HL-60/S4 (cell line): ENCODE results near the gene DLGAP4.

Experiments
- in situ Hi-C: fragments of 300-500 bp; cut with MboI; formaldehyde crosslinking; loops from 2 replicates; pipeline ENCODE4 v1.14.3; 2022; ENCODE audit warnings: low sequenced_read_pairs

Gene DLGAP4

DNA sequence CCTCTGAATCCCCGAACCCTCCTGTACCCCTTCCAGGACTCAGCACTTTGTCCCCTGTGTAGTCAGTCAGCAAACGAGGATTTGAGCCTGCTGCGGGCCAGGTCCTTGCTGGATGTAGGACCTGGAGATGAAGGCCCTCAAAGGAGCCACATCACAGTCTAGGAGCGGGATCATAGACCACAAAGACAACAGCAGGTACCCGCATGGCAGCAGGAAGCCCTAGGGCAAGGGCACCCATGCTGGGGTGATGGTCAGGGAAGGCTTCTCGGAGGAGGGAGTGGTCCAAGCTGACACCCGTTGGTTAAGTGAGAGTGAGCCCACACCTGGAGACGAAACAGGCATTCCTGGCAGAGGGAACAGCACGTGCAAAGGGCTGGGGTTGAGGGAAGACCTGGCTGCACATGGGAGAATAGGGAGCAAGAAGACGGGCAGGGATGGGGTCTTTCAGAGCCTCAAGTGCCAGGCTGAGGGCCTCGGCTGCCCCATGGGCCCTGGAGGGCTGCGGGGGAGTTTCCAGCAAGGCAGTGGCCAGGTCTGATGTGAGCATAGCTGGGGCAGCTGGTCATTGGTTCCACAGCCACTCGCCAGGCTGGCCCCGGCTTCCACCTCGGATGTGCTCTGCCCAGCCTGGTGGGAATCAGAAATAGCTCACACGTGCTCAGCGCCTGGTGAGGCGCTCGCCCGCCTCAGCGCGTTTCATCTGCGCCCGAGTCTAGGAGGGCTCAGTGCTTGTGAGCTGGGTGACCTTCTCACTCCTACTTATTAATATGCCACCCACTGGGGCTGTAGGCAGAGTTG, 15.0 kb downstream of the DLGAP4 start:
- in situ Hi-C loops, result no loop called here

GRCh38 chr20:36322131-36322530, 16.0 kb downstream of the DLGAP4 start:
- in situ Hi-C loops, result no loop called here

DNA sequence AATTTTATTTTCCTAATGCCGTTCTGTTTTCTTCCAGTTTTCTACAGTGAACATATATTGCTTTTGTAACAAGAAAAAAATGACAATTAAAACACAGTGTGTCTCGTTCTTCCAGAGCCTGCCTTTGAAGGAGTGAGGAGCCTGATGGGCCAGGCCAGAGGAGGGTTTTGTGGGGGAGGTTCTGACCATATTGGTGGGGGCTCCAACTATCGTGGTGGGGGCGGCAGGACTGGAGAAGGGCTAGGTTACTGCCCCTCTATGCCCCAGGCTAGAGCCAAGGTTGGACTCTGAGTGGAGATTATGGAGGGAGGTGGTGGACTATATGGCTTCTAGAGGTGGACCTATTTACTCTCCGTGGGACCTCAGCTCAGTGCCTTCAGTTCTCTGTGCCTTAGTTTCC, 24.0 kb downstream of the DLGAP4 start:
- in situ Hi-C loops, result no loop called here

DNA sequence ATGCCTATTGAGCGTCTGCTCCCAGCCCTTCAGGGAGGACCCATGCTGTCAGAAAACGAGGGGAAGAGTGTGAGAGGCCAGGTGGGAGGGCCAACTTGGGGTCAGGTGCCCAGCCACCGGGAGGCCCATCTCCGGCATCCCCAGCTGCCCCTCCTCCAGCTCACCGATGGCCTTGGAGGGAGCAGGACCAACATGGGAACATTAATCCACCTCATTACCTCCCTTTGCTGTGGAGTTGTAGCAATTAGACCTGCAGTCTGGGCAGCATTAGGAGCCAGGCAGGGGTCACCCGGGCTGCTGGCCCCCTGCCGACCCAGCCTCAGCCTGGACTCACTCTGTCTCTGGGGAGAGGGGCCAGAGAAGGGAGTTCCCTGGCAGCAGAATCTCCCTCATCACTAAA, 25.1 kb downstream of the DLGAP4 start:
- in situ Hi-C loops, result no loop called here

GRCh38 chr20:36333841-36334240, 27.7 kb downstream of the DLGAP4 start:
- in situ Hi-C loops, result no loop called here

GRCh38 chr20:36334281-36335205, 28.4 kb downstream of the DLGAP4 start:
- in situ Hi-C loops, result no loop called here

DNA sequence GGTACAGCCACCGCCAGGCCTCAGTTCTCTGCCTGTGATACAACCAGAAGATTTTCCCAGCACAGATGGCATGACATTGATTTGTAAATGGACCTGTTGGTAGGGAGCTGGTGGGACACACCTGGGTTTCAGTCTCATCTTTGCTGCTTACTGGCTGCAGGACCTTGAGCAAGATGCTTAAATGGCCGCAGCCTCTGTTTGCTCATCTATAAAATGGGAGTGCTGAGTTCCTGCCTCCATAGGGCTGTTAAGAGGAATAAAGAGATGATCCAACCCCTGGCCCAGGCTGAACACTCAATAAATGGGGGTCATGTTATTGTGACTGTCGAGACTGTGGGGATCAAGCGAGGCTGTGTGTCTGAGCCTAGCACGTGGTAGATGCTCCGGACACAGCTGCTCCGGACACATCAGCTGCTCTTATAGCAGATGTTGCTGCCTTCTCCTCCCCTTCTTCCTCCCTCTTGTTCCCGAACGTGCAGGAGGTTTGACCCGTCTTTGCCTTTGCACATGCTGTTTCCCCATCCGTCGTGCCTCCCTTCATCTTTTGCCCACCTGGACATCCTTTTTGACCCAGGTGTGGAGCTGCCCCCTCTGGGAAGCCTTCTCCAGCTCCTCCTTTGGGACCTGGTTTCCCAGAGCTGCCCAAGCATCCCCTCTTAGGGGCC, 29.2 kb downstream of the DLGAP4 start:
- in situ Hi-C loops, result no loop called here

- in situ Hi-C loops, result no loop called here
Observed at GRCh38 chr20:36336204-36336603, 30.1 kb downstream of the DLGAP4 start.

DNA sequence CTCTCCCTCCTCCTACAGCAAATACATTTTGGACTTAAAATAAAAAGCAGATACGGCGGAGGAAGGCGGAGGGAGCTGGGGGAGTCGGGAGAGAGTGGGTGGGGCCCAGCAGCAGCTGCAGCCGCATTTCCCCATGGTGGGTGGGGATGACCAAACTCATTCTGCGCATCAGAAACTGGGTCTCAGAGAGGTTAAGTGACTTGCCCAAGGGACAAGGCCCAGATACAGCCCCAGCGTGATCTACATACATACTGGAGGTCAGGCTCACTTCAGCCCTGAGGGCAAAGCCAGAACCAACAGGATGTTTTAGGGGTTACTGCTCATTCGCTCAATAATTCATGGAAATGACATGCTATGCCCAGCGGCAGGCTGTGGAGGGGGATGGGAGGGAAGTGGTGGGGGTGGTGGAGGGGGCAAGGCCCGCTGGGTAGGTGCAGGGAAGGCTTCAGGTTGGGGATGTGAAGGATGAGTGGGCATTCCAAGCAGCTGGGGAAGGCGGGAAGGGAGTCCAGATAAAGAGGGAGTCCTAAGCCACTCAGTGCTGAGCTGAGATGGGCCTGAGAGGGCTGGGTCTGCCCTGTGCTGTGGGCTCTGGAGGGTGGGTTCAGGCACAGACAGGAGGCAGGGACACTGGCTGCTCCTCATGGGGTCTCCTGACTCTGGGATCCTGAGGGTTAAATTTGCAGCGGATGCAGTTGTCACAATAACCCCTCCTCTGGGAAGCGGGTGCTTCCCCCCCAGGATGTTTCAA, 31.0 kb downstream of the DLGAP4 start:
- in situ Hi-C loops, result no loop called here

DNA sequence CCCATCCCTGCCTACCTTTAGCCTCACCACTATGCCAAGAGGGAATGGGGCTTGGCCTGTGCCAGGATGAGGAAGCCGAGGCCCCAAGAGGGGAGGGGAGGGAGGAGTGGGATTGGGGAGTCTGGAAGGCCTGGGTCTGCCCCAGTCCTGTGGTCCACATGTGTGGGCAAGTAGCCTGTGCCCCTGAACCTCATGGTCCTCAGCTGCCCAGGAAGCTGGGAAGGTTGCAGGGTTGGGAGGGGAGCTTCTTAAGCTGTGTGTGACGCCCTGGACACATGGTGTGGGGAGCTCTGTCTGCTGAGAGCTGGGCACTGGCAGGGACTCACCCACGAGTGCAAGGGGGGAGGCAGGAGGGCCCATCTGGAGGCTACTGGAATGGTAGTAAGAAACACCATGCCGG, 31.7 kb downstream of the DLGAP4 start:
- in situ Hi-C loops, result no loop called here

DNA sequence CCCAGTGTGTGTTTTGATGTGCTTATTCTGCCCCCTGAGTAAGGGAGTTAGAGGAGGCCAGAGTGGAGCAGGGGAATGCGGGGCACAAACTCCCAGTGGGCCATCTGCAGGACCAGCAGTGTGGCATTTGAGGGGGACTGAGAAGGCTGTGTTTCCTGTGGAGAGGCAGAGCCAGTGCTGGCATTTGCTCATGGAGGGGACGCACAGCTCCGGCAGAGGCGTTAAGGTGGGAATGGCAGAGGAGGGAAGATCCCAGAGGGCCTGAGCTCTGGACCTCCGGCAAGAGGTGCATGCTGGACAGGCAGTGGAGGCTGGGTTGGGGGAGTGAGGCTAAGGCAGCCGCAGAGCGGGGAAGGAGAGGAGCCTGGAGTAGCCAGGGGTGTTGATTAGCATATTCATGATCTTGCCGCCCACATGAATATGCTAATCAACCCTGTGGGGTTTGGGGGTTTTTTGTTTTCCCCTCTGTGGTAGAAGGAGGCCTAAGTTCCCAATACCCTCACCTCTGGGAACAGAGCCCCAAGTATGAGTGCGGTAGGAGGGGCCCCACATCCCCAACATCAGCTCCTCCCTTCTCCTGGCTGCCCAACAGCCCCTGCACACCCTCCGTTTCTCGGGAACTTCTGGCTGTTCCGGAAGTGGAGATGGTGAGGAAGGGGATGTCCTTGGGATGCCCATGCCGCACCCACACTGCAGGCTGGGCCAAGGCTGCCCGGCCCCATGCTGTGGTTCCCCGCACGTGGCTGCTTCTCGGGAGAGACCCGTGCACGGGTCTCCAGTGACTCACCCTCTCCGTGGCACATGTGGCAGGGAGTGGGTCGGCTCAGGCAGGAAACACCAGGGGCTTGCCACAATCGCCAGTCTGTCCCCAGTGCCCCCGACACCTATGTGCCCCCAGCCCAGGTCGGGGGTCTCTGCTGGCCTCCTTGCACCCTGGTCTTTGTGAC, 33.8 kb downstream of the DLGAP4 start:
- in situ Hi-C loops, result no loop called here

DNA sequence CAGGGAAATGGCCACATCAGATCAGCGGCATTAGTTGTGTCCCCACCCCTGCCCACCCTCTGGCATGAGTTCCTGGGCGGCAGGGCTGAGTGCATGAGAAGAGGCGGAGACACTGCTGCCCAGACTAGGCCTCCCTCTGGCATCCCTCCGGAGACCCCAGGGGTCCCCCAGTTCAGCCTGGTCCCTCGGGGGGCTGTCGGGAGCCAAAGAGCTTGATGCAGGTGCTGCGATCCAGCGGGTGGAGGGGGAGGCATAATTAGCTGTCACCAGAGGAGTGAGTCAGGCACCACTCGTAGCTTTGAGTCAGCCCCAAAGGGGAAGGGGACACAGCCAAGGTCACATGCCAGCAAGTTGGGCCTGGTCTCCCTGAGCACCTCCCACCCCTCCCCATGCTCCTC, 34.5 kb downstream of the DLGAP4 start:
- in situ Hi-C loops, result no loop called here

DNA sequence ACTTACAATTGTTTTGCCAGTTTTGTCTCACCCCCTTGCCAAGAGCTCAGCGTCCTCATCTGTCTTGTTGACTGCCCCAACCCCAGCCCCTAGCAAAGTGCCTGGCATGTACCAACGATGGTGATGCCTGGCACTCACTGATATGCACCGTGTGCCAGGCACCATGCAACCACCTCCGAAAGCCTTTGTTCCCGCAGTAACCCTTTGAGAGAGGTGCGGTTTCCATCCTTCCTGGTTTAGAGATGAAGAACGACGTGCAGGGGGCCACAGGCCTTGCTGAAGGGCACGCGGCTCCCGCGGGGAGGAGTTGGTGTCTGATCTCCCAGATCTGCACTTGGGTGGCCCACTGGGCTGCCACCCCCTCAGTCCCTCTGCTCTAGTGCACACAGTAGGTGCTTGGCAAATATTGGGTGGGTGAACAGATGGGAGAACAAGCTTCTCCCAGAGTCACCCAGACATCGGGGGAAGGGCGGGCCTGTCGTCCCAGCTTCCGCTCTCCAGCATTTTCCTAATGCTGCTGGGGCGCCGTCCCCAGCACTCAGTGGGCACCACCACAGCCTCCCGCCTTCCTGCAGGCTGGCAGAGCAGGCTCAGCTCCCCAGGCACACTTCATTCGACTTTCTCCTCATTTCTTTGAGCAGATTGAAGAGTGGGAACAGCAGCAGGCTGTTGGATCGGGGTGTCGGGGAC, 35.3 kb downstream of the DLGAP4 start:
- in situ Hi-C loops, result no loop called here

GRCh38 chr20:36342331-36343120, 36.4 kb downstream of the DLGAP4 start:
- in situ Hi-C loops, result no loop called here

- in situ Hi-C loops, result no loop called here
Observed at GRCh38 chr20:36343641-36344040, 37.5 kb downstream of the DLGAP4 start.

- in situ Hi-C loops, result no loop called here
Observed at GRCh38 chr20:36344517-36345132, 38.5 kb downstream of the DLGAP4 start.

- in situ Hi-C loops, result no loop called here
Observed at GRCh38 chr20:36346256-36346655, 40.1 kb downstream of the DLGAP4 start.
